Mononuclear cell (primary cell): ENCODE results near the gene GNPAT. TPM values are rescaled to one million over a fixed set of nuclear protein-coding genes. Genes with fewer than 3 reads are reported as not detected.
"Not testable (repeated sequence)": the region's sequence is repeated elsewhere in the genome, so short reads cannot be mapped to it uniquely, and the experiment has no call there.

Experiments used
- H3K27me3 ChIP-seq: 2 replicates; pipeline ENCODE4 v1.6.0; 2011; ENCODE audit warnings: low read length, control low read depth; ENCODE audit not compliant: insufficient read depth
- H3K4me1 ChIP-seq: 2 replicates; pipeline ENCODE4 v1.5.1; 2011; ENCODE audit warnings: mild to moderate bottlenecking, low read length, control low read depth; ENCODE audit not compliant: insufficient read depth
- H3K4me3 ChIP-seq: 2 replicates; pipeline ENCODE4 v1.5.1; 2011; ENCODE audit warnings: mild to moderate bottlenecking, low read length, moderate library complexity
- H3K9me3 ChIP-seq: 2 replicates; pipeline ENCODE4 v1.5.1; 2011; ENCODE audit warnings: low read depth, mild to moderate bottlenecking, control low read depth, low read length
- total RNA-seq: library from RNA; depleted of rRNA; stranded (reverse); fragments of >200 nt; gene quantifications from one replicate; pipeline ENCODE4 v1.2.3, GENCODE V29; 2012

The GNPAT gene
- total RNA-seq, 1 donor: 17.8 TPM

DNA sequence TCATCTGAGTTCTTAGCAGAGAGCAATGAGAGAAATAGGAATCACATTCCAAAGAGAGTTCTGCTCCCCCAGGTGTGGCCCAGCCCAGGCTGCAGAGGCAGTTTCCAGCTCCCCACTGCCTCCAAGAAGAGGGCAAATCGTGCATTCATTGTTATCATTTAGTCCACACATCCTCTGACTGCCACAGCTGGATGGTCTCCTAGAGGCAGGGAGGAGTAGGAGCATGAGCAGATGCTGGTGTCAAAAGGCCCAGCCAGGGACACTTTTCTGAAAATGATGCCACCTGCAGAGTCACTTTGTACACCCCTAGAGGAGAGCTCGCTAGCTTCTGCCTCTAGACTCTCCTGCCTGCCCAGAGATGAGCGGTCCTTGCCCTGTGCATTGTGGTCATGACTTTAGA lies 33.6 kb upstream of the GNPAT start:
- Histone ChIP-seq H3K4me1 (peaks cover 9% of the 10 kb centered on the region), H3K9me3 (no peaks in the 10 kb centered on the region), H3K27me3 (no peaks in the 10 kb centered on the region), H3K4me3 (no peak overlapping the region)

DNA sequence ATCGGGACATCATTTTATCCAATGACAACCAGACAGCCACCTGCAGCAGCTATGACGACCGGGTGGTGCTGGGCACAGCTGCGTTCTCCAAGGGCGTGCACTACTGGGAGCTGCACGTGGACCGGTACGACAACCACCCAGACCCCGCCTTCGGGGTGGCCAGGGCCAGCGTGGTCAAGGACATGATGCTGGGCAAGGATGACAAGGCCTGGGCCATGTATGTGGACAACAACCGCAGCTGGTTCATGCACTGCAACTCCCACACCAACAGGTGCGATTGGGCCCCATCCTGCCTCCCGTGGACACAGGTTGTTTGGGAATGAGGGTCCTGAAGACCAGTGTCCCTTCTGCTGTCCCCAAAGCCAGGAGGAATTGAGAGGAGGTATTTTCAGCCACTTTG lies 32.0 kb upstream of the GNPAT start:
- Histone ChIP-seq H3K27me3 (no peaks in the 10 kb centered on the region), H3K9me3 (no peaks in the 10 kb centered on the region), H3K4me3 (no peak overlapping the region), H3K4me1 (peaks cover 9% of the 10 kb centered on the region)

DNA sequence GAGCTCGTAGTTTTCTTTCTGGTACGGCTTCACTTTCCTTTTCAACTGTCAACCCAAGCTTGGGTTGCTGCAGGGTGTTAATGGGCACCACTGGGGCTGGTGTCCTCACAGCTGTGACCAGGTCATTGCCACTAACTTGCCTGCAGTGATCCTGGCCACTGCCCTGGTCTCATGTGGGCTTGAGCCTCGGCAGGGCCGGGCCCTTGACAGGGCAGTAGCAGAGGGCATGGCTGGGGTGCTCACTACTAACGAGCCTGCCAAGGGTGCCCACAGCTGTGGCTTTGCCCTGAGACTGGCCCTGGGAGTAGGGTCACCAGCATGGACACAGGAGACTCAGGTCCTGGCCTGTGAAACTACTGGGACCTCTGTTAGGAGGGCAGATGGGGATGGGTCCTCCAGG lies 31.5 kb upstream of the GNPAT start:
- no peaks in the 10 kb centered on the region for H3K27me3 ChIP-seq
- peaks cover 9% of the 10 kb centered on the region for H3K4me1 ChIP-seq
- no peak overlapping the region for H3K4me3 ChIP-seq
- H3K9me3 ChIP-seq: no peaks in the 10 kb centered on the region

DNA sequence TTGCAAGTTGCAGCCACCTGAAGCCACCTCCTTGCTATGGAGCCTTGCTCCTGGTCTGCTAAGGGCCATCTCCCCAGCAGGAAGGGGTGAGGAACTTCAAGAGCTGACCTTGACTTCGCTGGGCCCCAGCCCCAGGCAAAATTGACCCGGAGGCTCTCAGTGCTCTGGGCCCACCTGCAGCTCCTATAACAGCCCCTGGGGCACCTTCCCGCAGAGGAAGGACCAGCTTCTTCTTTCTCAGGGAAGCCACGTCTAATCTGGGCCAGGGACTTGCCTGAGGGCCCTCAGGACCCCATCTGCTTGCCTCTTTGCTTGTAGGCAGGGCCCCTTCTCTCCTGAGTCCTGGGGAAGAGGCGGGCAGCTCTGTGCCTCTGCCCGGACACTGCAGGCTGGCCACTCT lies 30.9 kb upstream of the GNPAT start:
- no peak overlapping the region for H3K4me3 ChIP-seq
- peaks cover 11% of the 10 kb centered on the region for H3K4me1 ChIP-seq
- no peaks in the 10 kb centered on the region for H3K27me3 ChIP-seq
- no peaks in the 10 kb centered on the region for H3K9me3 ChIP-seq

DNA sequence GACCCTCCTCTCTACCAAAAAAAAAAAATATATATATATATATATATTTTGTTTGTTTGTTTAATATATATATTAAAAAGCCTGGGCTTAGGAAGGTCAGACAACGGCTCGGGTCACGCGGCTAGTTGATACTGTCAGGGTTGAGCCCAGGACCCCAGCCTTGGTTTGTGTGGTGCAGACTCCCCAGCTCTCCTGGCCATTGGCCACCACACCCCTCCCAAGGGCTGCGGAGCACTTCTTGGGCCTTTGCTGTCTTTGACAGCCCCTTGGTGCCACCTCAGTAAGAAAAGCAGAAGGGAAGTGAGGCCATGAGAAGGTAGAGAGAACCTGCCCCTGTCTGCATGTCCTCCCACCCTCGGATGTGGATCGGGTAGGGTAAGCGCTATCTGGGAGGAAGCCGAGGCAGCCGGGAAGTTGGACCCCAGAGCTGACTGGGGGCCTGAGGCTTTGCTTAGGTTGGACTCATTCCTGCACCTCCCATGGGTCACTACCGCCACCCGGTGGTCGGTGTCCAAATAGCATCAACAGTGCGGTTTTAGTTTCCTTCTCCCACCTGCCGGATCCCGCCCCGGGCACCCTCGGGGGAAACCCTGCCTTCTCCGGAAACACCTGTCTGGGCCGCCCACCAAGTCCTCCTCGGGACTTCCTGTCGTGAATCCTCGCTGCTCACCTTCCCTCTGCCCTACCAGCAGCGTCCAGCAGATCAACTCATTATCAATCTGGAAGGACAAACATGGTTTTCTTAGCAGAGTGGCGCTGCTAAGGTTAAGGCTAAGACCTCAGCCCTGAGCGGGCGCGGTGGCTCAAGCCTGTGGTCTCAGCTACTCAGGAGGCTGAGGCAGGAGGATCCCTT lies 29.8 kb upstream of the GNPAT start:
- no peaks in the 10 kb centered on the region for H3K9me3 ChIP-seq
- H3K4me1 ChIP-seq: peaks cover 13% of the 10 kb centered on the region
- H3K27me3 ChIP-seq: no peaks in the 10 kb centered on the region
- peak overlapping the region; percentile 11 for H3K4me3 ChIP-seq

DNA sequence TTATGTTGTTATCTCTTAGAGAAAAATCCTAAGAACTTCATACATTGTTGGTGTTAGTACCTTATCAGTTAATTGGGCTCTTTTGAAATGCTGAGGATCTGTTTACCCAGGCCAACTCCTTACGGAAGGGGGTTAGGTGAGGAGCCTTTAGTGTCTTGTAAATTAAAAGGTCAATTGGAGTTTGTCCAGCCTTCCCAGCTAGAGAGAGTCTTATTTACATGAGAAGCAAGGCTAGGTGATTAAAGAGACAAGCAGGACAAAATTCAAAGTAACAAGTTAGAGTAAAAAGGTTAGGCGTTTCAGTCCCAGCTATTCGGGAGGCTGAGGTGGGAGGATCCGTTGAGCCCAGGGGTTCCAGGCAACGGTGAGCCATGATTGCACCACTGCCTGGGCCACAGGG lies 28.7 kb upstream of the GNPAT start:
- not testable (repeated sequence) for H3K9me3 ChIP-seq, H3K27me3 ChIP-seq, H3K4me3 ChIP-seq
- peaks cover 13% of the 10 kb centered on the region for H3K4me1 ChIP-seq

DNA sequence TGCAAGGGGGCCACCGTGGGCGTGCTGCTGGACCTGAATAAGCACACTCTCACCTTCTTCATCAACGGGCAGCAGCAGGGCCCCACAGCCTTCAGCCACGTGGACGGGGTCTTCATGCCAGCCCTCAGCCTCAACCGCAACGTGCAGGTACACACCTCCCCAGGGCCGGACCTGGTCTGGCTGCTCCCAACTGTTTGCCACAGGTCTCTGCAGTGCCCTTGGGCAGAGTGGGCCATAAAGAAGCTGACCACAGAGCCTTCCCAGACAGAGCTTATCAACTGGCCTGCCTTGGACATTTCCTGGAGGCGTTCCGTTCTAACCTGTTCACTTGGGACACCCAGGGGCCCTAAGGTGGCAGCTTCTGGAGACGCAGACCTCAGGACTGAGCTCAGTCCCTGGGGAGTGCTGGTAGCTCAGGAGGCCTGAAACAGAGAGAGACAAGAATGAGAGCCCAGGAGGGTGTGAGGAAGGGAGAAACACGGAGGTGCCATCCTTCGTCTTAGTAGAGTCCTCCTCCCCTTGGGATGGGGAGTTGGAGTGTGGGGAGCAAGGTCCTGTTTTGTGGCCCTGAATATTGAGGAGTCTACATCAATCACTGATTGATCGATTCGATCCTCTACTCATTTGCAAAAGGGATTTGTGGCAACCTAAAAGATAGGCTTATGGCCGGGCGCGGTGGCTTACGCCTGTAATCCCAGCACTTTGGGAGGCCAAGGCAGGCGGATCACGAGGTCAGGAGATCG lies 27.0 kb upstream of the GNPAT start:
- no peaks in the 10 kb centered on the region for H3K27me3 ChIP-seq
- no peaks in the 10 kb centered on the region for H3K9me3 ChIP-seq
- H3K4me1 ChIP-seq: peaks cover 13% of the 10 kb centered on the region
- no peak overlapping the region for H3K4me3 ChIP-seq

DNA sequence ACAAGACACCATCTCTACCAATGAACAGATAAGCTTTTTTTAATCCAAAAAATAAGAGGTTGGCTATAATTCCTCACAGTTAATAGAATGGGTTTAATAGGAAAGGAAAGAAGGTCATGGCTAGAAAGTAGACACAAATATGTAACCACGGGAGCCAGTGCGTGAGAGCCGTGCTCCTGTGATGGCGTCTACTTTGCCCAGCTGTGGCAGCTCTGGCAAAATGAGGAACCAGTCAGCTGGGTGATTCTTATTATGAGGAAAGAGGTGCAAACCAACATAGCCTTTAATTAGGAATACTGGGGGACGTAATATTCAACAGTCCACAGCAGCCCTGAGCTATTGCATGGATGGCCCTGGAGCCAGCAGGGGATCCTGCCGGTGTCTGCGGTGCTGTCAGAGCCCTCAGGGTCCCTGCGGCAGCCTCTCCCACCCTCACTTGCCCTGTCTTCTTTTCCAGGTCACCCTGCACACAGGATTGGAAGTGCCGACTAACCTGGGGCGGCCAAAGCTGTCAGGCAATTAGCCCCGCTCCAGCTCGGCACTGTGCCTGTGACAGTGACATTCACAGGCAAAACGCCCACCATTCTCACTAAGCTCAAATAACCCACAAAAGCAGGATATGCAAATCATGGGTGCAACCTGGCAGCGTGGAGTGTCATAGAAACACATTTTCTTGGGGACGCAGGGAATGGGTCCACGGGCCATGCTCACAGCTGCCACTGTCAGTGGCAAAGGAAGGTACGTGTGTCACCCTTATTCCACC lies 25.9 kb upstream of the GNPAT start:
- Histone ChIP-seq H3K4me1 (peaks cover 13% of the 10 kb centered on the region), H3K4me3 (no peak overlapping the region), H3K27me3 (no peaks in the 10 kb centered on the region), H3K9me3 (no peaks in the 10 kb centered on the region)

DNA sequence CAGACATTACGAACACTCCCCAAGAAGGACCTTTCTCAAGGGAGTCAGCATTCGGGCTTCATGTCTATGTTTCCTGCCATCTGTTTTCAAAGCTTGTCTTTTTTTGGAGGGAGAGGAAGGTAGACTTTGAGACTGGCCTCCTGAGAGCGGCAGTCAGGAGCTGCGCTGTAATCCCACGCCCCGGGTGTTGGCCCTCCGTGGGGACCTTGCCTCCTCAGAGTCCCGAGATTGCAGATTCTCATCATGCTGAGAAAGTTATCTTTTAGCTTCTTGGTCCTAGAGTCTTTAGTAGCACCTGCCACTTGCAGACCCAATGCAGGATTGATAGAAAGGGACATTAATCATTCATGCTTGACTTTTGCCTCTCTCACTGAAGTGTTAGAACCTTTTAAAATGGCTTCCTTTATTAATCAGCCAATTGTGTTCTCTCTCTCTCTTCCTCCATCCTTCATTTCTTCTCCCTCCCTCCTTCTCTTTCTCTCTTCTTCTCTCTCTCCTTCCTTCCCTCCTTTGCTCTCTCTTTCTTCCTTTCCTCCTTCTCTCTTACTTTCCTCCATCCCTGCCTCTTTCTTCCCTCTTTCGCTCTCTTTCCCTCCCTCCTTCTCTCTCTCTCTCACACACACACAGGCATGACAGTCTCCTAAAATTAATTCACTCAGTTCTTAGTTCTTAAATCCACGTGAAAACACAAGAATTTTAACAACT lies 25.2 kb upstream of the GNPAT start:
- H3K9me3 ChIP-seq: no peaks in the 10 kb centered on the region
- no peak overlapping the region for H3K4me3 ChIP-seq
- peaks cover 13% of the 10 kb centered on the region for H3K4me1 ChIP-seq
- no peaks in the 10 kb centered on the region for H3K27me3 ChIP-seq

DNA sequence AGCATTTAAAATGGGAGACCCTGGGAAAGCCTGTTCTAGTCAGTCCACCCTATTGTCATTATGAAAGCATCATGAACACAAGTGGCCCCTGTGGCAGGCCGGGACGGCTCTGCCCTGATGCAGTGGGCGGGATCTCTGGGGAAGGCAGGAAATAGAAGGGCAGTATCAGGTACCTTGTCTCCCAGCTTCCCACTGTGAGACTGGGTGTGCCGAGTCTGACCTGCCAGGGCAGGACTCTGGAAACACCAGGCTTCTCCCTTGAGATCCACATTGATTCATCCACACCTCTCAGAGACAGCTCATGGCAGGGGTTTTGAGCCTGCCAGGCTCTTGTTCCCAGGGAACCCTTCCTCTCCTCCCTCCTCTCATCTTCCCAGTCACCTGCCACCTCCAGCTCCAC lies 24.5 kb upstream of the GNPAT start:
- H3K9me3 ChIP-seq: no peaks in the 10 kb centered on the region
- peaks cover 8% of the 10 kb centered on the region for H3K4me1 ChIP-seq
- no peak overlapping the region for H3K4me3 ChIP-seq
- H3K27me3 ChIP-seq: no peaks in the 10 kb centered on the region

DNA sequence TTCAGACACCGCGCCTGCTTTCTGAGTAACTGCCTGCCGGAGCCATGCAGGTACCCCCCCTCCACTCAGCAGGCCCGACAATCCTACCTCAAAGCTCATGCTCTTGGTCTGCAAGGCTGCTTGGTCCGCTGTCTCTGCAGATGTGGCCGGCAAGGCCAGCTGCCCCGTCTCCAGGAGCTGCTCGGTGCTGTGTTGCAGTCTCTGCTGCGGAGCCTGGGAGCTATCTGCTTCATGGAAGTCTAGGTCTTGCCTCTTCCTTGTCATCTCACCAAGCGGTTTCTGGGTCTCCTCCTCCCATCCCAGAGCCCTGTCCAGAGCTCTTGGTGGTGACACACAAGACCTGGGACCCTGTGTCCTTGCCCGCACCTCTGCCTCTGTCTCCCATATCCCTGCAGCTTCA lies 24.0 kb upstream of the GNPAT start:
- Histone ChIP-seq H3K4me3 (no peak overlapping the region), H3K27me3 (no peaks in the 10 kb centered on the region), H3K9me3 (no peaks in the 10 kb centered on the region), H3K4me1 (peaks cover 5% of the 10 kb centered on the region)

DNA sequence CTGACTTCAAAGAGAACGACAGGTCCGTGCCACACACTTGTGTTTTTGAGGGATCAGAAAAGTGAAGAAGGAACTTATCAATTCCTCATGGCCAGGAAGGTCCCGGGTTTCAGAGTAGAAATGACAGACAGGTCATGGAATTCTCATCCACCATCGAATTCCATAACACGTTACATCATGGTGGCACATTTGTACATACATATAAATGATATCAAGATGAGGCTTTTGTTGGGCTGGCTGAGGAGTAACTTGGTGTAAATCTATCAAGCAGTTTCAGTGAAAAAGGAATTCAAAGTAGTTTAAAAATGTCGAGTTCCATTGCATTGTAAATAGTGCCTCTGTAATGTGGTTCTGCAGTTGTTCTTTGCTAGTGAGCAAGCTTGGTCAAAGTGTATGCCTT lies 22.9 kb upstream of the GNPAT start:
- Histone ChIP-seq H3K4me3 (no peak overlapping the region), H3K4me1 (peaks cover 5% of the 10 kb centered on the region), H3K9me3 (no peaks in the 10 kb centered on the region), H3K27me3 (no peaks in the 10 kb centered on the region)

DNA sequence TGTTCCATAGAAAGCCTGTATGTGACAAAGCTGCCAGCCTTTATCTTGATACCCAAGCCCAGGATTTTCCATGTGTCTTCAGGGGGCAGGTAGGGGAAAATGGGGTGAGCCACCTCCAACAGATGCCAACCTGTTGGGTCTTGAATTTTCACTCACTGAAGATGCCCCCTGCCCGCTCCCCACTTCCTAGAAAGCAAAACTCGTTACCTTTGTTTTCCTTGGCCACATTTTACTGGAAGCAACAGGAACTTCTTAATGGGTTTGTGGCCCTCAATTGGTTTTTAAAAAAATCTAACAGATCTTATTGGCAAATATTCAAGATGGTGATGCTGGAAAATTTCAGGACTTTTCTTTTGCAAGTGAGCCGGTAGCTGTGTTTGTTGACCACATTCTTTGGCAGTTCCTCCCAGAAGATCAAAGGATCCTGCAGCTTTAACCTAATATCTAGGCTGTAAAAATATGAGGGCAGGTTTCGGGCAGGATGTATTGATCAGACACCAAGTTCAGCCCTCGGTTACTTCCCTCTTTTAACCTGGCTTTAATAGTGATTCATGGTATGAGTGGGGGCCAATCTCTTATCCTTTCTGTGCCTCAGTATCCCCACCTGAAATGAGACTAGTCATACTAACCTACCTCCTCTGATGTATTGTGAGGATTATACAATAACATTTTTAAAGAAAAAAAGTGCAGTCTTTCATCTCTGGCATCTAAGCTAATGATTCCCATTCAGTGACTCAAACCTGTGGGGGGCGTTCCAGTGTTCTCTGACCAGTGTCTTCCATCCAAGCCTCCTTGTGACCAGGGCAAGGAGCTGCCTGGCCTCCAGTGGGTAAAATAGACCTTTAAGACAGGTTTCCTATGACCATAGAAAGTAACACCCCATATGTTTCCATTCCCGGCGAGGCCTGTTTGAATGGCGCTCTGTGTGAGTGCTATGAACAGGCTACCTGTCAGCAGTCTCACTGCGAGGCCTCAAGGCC lies 21.3 kb upstream of the GNPAT start:
- Histone ChIP-seq H3K27me3 (no peaks in the 10 kb centered on the region), H3K9me3 (no peaks in the 10 kb centered on the region), H3K4me1 (peaks cover 5% of the 10 kb centered on the region), H3K4me3 (no peak overlapping the region)

DNA sequence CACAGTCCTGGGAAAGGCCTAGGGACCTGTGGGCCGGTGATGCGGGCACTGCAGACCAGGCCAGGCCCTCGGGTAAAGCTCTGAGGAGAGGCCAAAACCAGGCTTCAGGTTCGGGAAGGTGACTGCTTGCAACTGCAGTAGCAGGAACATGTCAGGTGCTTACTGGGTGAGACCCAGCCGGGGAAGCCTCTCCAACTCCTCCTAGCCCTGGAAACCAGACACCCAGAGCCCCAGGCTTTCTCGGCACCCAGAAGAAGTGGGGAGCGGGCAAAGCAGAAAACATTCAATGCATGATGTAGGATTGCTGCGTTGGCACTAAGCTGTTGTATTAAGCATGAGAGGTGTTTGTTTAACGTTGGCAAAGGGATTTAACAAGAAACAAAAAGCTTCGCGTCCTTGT lies 20.2 kb upstream of the GNPAT start:
- H3K27me3 ChIP-seq: no peaks in the 10 kb centered on the region
- H3K9me3 ChIP-seq: no peaks in the 10 kb centered on the region
- H3K4me1 ChIP-seq: no peaks in the 10 kb centered on the region
- no peak overlapping the region for H3K4me3 ChIP-seq
